HCT116 (cell line): Measurements from ENCODE around the gene GPR176.

Experiments used
- CEBPB ChIP-seq: IDR thresholded peaks from 2 replicates; pipeline ENCODE4 v1.6.1; 2012; ENCODE audit warnings: low read depth
- EZH2 ChIP-seq: fragments of 200-600 bp; sonication (generic); IDR thresholded peaks from 2 replicates; pipeline ENCODE4 v1.6.1; 2017; ENCODE audit warnings: antibody characterized with exemption, mixed run types
- MAX ChIP-seq: IDR thresholded peaks from 2 replicates; pipeline ENCODE4 v1.6.1; 2012
- POLR2A ChIP-seq: IDR thresholded peaks from 2 replicates; pipeline ENCODE4 v1.7.0; 2011; ENCODE audit warnings: borderline replicate concordance; ENCODE audit not compliant: insufficient read depth, insufficient read length; ENCODE audit errors: extremely low read depth
- POLR2AphosphoS5 ChIP-seq: IDR thresholded peaks from 2 replicates; pipeline ENCODE4 v1.6.1; 2011; ENCODE audit warnings: mild to moderate bottlenecking, low read depth, low read length, moderate library complexity
- RAD21 ChIP-seq: IDR thresholded peaks from 2 replicates; pipeline ENCODE4 v1.6.1; 2012; ENCODE audit warnings: low read depth, mild to moderate bottlenecking
- TF ChIP-seq, protein P1 (sequence below), 3 experiments: fragments of 200-600 bp in 1 of 3; sonication (generic) in 1 of 3; IDR thresholded peaks in 2 of 3; conservative IDR thresholded peaks in 1 of 3; 2 replicates each; pipeline ENCODE4 v1.5.1; 2012 to 2017; ENCODE audit warnings: low read depth in 2 of 3, low read length in 2 of 3, antibody characterized with exemption in 1 of 3, borderline replicate concordance in 1 of 3, control low read depth in 1 of 3, mild to moderate bottlenecking in 1 of 3, mixed read lengths in 1 of 3, mixed run types in 1 of 3, moderate library complexity in 1 of 3; ENCODE audit not compliant: insufficient read depth in 1 of 3

GRCh38 chr15:39944726-39945125 is 24.7 kb upstream of the GPR176 start:
- no peak for TF ChIP-seq MAX
- TF ChIP-seq, protein P1, sequence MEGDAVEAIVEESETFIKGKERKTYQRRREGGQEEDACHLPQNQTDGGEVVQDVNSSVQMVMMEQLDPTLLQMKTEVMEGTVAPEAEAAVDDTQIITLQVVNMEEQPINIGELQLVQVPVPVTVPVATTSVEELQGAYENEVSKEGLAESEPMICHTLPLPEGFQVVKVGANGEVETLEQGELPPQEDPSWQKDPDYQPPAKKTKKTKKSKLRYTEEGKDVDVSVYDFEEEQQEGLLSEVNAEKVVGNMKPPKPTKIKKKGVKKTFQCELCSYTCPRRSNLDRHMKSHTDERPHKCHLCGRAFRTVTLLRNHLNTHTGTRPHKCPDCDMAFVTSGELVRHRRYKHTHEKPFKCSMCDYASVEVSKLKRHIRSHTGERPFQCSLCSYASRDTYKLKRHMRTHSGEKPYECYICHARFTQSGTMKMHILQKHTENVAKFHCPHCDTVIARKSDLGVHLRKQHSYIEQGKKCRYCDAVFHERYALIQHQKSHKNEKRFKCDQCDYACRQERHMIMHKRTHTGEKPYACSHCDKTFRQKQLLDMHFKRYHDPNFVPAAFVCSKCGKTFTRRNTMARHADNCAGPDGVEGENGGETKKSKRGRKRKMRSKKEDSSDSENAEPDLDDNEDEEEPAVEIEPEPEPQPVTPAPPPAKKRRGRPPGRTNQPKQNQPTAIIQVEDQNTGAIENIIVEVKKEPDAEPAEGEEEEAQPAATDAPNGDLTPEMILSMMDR (IDR thresholded peaks at IDR 0.05 in 2 of 3, conservative IDR thresholded peaks at IDR 0.05 in 1 of 3; ENCODE audit: borderline replicate concordance in 1 of 3, insufficient read depth in 1 of 3, low read depth in 2 of 3, low read length in 2 of 3) = no peak
- no peak for TF ChIP-seq POLR2AphosphoS5
- TF ChIP-seq POLR2A = no peak
- TF ChIP-seq RAD21 = no peak
- no peak for TF ChIP-seq CEBPB
- no peak for TF ChIP-seq EZH2
